Measurements from ENCODE around the gene MYO1D. TPM values are rescaled to one million over a fixed set of nuclear protein-coding genes. Genes with fewer than 3 reads are reported as not detected.

Gene MYO1D
- total and polyA plus RNA-seq, 11 donors = 3.3 to 15.5 (median 8.9) TPM

DNA sequence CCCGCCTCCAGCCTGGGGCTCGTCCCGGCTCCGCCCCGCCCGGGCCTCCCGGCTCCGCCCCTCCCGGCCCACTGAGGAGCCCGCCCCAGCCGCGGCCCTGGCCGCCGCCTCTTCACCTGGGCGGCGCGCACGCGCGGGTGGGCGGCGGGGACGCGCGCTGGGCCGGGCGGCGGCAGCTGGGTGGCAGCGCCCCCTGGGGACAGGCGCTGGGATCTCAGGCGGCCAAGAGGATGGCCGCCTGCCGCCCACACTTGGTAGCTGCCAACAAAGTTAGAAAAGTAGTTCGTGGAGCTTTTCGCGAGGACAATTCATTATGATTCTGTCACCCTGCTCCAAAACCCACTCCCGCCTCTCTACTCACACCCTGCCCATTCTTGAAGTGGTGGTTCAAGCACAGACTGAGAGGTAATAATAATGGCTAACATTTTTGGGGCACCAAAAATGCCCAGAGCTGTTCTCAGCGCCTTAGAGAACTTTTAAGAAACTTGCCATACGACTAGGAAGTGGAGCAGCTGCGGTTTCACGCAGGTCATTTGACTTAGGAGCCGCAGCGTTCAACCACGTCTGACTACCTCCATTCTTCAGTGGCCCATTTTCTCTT is 340 bp upstream of the MYO1D start:
- peak overlapping the region in 11 of 12 donors; percentile 71 to 93 (median 80) for H3K4me3 ChIP-seq
- intact Hi-C loops (cut with DNase I) = loop anchor here in 9 of 10 donors (1.0 to 10.0 kb wide), 7 partner anchors 50 to 215 kb away; no protein-coding TSS in a partner anchor
- 1 to 8% (median 2%) methylated on average over 10 to 44 of the region's 44 CpGs for WGBS, 4 donors
- ATAC-seq (peak; percentile 96 to 100 (median 100)), DNase-seq (peak; percentile 90 to 96 (median 93))
- H3K27ac ChIP-seq = peak overlapping the region in 11 of 12 donors; percentile 61 to 90 (median 81)
- H3K36me3 ChIP-seq = no peaks in the 10 kb centered on the region
- H3K9me3 ChIP-seq = no peaks in the 10 kb centered on the region
- TF ChIP-seq POLR2A (IDR thresholded peaks at IDR 0.05) = no peak
- TF ChIP-seq, protein P1, sequence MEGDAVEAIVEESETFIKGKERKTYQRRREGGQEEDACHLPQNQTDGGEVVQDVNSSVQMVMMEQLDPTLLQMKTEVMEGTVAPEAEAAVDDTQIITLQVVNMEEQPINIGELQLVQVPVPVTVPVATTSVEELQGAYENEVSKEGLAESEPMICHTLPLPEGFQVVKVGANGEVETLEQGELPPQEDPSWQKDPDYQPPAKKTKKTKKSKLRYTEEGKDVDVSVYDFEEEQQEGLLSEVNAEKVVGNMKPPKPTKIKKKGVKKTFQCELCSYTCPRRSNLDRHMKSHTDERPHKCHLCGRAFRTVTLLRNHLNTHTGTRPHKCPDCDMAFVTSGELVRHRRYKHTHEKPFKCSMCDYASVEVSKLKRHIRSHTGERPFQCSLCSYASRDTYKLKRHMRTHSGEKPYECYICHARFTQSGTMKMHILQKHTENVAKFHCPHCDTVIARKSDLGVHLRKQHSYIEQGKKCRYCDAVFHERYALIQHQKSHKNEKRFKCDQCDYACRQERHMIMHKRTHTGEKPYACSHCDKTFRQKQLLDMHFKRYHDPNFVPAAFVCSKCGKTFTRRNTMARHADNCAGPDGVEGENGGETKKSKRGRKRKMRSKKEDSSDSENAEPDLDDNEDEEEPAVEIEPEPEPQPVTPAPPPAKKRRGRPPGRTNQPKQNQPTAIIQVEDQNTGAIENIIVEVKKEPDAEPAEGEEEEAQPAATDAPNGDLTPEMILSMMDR (IDR thresholded peaks at IDR 0.05) = peak; percentile 64 to 96 (median 85)
- H3K27me3 ChIP-seq = peaks cover 0 to 5% (median 0%) of the 10 kb centered on the region in 9 donors
- peaks cover 0 to 27% (median 9%) of the 10 kb centered on the region in 12 donors for H3K4me1 ChIP-seq

DNA sequence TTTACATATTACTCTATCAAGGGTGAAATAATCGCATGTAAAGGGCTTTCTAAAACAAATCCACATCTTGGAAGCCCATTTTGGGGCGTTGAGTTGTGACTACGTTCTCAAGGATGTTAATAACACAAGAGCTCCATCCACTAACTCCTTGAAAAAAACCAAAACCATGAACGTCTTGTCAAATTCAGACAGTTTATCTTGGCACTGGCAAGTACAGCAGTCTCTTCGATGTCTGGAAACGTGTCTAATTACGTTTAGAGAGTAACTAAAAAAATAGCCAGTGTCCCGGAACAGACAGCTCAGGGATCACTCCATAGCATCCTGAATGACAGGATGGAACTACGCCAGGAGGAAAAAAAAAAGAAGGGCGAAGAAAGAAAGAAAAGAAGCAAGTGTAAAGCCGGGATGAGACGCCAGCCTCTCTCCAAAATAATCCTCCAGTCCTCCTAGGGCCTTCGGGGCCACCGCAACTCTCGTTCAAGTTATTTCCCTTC is 954 bp downstream of the MYO1D start:
- TF ChIP-seq, protein P1 (IDR thresholded peaks at IDR 0.05) = no peak
- no peak for TF ChIP-seq POLR2A (IDR thresholded peaks at IDR 0.05)
- Histone ChIP-seq H3K27ac (peak overlapping the region; percentile 43 to 90 (median 80)), H3K4me3 (peak overlapping the region; percentile 71 to 93 (median 84)), H3K4me1 (peaks cover 0 to 35% (median 14%) of the 10 kb centered on the region in 12 donors), H3K27me3 (peaks cover 0 to 5% (median 0%) of the 10 kb centered on the region in 9 donors), H3K36me3 (no peaks in the 10 kb centered on the region), H3K9me3 (no peaks in the 10 kb centered on the region)
- no peak for DNase-seq
- intact Hi-C loops (cut with DNase I) = loop anchor here in 6 of 10 donors (2.0 to 10.0 kb wide), 5 partner anchors 49 to 214 kb away; no protein-coding TSS in a partner anchor
- peak in 2 of 4 donors; percentile 11 to 19 for ATAC-seq
- 5 to 7% (median 7%) methylated on average over 15 of the region's 15 CpGs for WGBS, 4 donors

DNA sequence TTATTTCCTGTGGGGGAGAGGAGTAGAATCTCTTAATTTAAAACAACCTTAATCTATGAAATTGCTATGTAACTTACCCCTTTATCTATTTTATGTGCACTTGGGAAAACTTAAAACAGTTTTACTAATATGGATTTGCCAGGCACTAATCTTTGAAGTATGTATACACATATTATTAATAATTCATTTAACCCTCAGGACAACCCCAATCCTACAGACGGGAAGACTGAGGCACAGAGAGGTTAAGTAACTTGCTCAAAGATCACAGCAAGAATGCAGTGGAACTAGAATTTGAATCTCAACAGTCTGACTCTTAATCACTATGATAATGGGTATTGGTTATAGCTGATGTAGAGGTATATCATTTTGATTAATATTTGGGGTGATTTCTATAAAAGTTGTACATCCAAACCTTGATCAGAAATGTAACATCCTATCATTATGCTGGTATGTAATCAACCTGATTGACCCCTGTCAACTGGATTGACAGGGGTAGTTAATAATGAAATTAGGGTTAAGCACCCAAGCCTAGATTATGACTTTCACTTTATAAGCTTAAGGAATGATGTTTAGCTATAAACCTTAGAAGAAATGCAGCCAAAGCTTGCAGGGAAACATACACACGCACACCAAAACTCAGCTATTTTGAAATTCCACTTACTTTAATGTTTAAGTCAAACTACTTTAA is 1.6 kb downstream of the MYO1D start:
- Histone ChIP-seq H3K9me3 (no peaks in the 10 kb centered on the region), H3K36me3 (no peaks in the 10 kb centered on the region), H3K4me1 (peaks cover 0 to 41% (median 19%) of the 10 kb centered on the region in 12 donors), H3K4me3 (peak overlapping the region in 9 of 12 donors; percentile 71 to 93 (median 80)), H3K27ac (peak overlapping the region in 10 of 12 donors; percentile 43 to 84 (median 79)), H3K27me3 (peaks cover 0 to 5% (median 0%) of the 10 kb centered on the region in 9 donors)
- ATAC-seq (no peak), DNase-seq (no peak)
- WGBS, 4 donors = 82 to 90% (median 86%) methylated on average over 2 of the region's 2 CpGs
- intact Hi-C loops (cut with DNase I) = loop anchor here in 4 of 10 donors (5.0 to 10.0 kb wide), 3 partner anchors 48 to 213 kb away; no protein-coding TSS in a partner anchor
- no peak for TF ChIP-seq POLR2A (IDR thresholded peaks at IDR 0.05)
- TF ChIP-seq, protein P1 (IDR thresholded peaks at IDR 0.05) = no peak

DNA sequence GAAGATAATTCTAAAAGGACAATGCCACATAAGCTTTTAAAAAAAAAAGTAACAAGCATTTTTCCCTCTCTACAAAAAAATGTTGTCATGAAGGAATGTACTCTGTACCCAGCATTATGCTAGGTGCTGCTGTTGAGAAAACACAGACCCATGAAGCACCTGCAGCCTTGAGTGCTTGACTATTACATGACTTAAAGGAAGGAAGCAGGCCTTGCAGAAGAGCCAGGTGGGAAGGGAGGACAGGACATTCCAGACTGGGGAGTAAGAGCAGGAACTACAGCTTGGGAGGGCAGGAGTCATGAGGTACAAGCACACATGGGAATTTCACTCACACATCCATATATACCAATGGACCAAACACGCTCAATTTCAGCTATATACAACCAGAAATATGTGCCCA is 3.8 kb downstream of the MYO1D start:
- intact Hi-C loops (cut with DNase I) = loop anchor here in 6 of 10 donors (5.0 to 10.0 kb wide), 5 partner anchors 46 to 391 kb away; no protein-coding TSS in a partner anchor
- no peak for ATAC-seq
- Histone ChIP-seq H3K27me3 (peaks cover 0 to 5% (median 0%) of the 10 kb centered on the region in 9 donors), H3K9me3 (no peaks in the 10 kb centered on the region), H3K36me3 (no peaks in the 10 kb centered on the region), H3K4me3 (no peak overlapping the region), H3K4me1 (peaks cover 0 to 59% (median 35%) of the 10 kb centered on the region in 12 donors), H3K27ac (no peak overlapping the region)
- no peak for DNase-seq
- TF ChIP-seq, protein P1 (IDR thresholded peaks at IDR 0.05) = no peak
- no peak for TF ChIP-seq POLR2A (IDR thresholded peaks at IDR 0.05)
- WGBS, 4 donors = 67 to 86% (median 76%) methylated on average over 1 of the region's 1 CpG
